Measurements from ENCODE around the gene TGFA. TPM values are rescaled to one million over a fixed set of nuclear protein-coding genes. Genes with fewer than 3 reads are reported as not detected.

The TGFA gene
- total and polyA plus RNA-seq, 2 experiments from 2014 or later = 1.4 to 6.5 TPM

GRCh38 chr2:70557171-70557838 lies 3.7 kb upstream of the TGFA start:
- H4K20me1 ChIP-seq (replicated peaks; ENCODE audit: insufficient read depth) = no peaks in the 10 kb centered on the region
- peaks cover 9% of the 10 kb centered on the region for H3K4me1 ChIP-seq (ENCODE audit: insufficient read depth)
- no peak overlapping the region for H3K4me3 Mint-ChIP-seq
- no peaks in the 10 kb centered on the region for H3K9me3 Mint-ChIP-seq
- peaks cover 19% of the 10 kb centered on the region for H3K27me3 ChIP-seq (ENCODE audit: insufficient read depth)
- DNase-seq (ENCODE audit: low spot score) = no peak
- H3F3A ChIP-seq (replicated peaks; ENCODE audit: low read depth) = peaks cover 10% of the 10 kb centered on the region
- TF ChIP-seq ZNF462 (CRISPR knock-in tag; IDR thresholded peaks at IDR 0.05) = no peak
- TF ChIP-seq ETS1 (IDR thresholded peaks at IDR 0.05) = no peak
- no peak for TF ChIP-seq POLR2AphosphoS5 (IDR thresholded peaks at IDR 0.05; ENCODE audit: low read depth)
- TF ChIP-seq EZH2 (IDR thresholded peaks at IDR 0.05; ENCODE audit: low read depth, unreplicated experiment) = no peak
- no peak for TF ChIP-seq JUNB (IDR thresholded peaks at IDR 0.05; ENCODE audit: unreplicated experiment)
- no peak for TF ChIP-seq EZH2phosphoT487 (IDR thresholded peaks at IDR 0.05; ENCODE audit: unreplicated experiment)
- TF ChIP-seq CTCF (conservative IDR thresholded peaks at IDR 0.05; ENCODE audit: low read depth in 2 of 2) = no peak
- TF ChIP-seq STAT1 (IDR thresholded peaks at IDR 0.05; ENCODE audit: unreplicated experiment) = no peak
- no peak for TF ChIP-seq ZNF331 (CRISPR knock-in tag; IDR thresholded peaks at IDR 0.05; ENCODE audit: low read depth)
- no peak for TF ChIP-seq ZNF114 (CRISPR knock-in tag; IDR thresholded peaks at IDR 0.05)
- TF ChIP-seq REST (IDR thresholded peaks at IDR 0.05; ENCODE audit: unreplicated experiment) = no peak
- peaks cover 8% of the 10 kb centered on the region for H3K4me1 Mint-ChIP-seq
- H2AFZ ChIP-seq = peak overlapping the region; percentile 81; the same call in 1 of the 2 replicates
- H3K27ac Mint-ChIP-seq = no peak overlapping the region
- no peak for ATAC-seq
- H3K36me3 ChIP-seq (ENCODE audit: insufficient read depth) = no peaks in the 10 kb centered on the region
- H3K79me2 ChIP-seq (replicated peaks; ENCODE audit: insufficient read depth) = no peaks in the 10 kb centered on the region
- H3K4me3 ChIP-seq = no peak overlapping the region
- 0 out of 2 replicates have a peak, but pooled peaks cover 10% of the 10 kb centered on the region for H3K9me2 ChIP-seq (ENCODE audit: insufficient read depth)
- peaks cover 18% of the 10 kb centered on the region for H3K27me3 Mint-ChIP-seq (ENCODE audit: insufficient read depth, low read depth, poor library complexity)
- no peak overlapping the region for H3K4me2 ChIP-seq
- no peaks in the 10 kb centered on the region for H3K36me3 Mint-ChIP-seq (ENCODE audit: low read depth)
- no peak overlapping the region for H3K27ac ChIP-seq (ENCODE audit: low read depth)
